ENCODE data around the gene RNU5B-1.

- TF ChIP-seq, protein P1, sequence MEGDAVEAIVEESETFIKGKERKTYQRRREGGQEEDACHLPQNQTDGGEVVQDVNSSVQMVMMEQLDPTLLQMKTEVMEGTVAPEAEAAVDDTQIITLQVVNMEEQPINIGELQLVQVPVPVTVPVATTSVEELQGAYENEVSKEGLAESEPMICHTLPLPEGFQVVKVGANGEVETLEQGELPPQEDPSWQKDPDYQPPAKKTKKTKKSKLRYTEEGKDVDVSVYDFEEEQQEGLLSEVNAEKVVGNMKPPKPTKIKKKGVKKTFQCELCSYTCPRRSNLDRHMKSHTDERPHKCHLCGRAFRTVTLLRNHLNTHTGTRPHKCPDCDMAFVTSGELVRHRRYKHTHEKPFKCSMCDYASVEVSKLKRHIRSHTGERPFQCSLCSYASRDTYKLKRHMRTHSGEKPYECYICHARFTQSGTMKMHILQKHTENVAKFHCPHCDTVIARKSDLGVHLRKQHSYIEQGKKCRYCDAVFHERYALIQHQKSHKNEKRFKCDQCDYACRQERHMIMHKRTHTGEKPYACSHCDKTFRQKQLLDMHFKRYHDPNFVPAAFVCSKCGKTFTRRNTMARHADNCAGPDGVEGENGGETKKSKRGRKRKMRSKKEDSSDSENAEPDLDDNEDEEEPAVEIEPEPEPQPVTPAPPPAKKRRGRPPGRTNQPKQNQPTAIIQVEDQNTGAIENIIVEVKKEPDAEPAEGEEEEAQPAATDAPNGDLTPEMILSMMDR (IDR thresholded peaks at IDR 0.05; ENCODE audit: low read depth, low read length): no peak
- no peak for TF ChIP-seq EZH2phosphoT487 (IDR thresholded peaks at IDR 0.05; ENCODE audit: low read depth)
These were observed 3.5 kb upstream of the RNU5B-1 start for GRCh38 chr15:65300924-65301441.

All from OCI-LY3 (cell line).